K562 (cell line): ENCODE results near the gene EFNA2. TPM values are rescaled to one million over a fixed set of nuclear protein-coding genes. Genes with fewer than 3 reads are reported as not detected.

Experiments
- ATAC-seq: fragments of 200-7000 bp; cut with Tn5 transposase; 3 replicates; pipeline ENCODE4 v1.9.1; 2020; ENCODE audit warnings: moderate library complexity
- BruUV-seq: library from RNA; stranded (reverse); fragments of 400-500 nt; replicated peaks from 2 replicates; lab custom pipeline; 2021; lab: Mats Ljungman, UMichigan
- CTCF ChIA-PET: fragments of 300-600 bp; formaldehyde crosslinking; extraction: SDS; loops from one replicate; lab custom pipeline; 2021; ENCODE audit warnings: low intra/inter-chr PET ratio; lab: Yijun Ruan, JAX
- POLR2A ChIA-PET: fragments of 300-600, 350-650 bp; sonication (Branson Sonifier 250); formaldehyde crosslinking; extraction: SDS; loops from one replicate; lab custom pipeline; 2021; ENCODE audit warnings: antibody characterized with exemption, inconsistent platforms; lab: Yijun Ruan, JAX
- DNase-seq, 4 experiments: peaks; one replicate each; pipeline versions ENCODE4 v3.0.0 to v3.0.0-alpha.2; 2011 to 2018; ENCODE audit warnings: low spot score in 3 of 4, mixed read lengths in 3 of 4; ENCODE audit errors: extremely low read depth in 1 of 4
- FAIRE-seq: peaks from 2 replicates; lab custom pipeline; 2011; peaks lifted over from hg19 to GRCh38; lab: Jason Lieb, UNC
- H2AFZ ChIP-seq: 2 replicates; pipeline ENCODE4 v1.6.0; 2011; ENCODE audit warnings: low read depth, low read length, control low read depth, inconsistent platforms
- H3K27ac ChIP-seq: fragments of 200-600 bp; 3 replicates; pipeline ENCODE4 v1.8.0; 2011; ENCODE audit warnings: low read depth, mild to moderate bottlenecking, control low read depth, inconsistent platforms, low read length, moderate library complexity, mixed read lengths; ENCODE audit errors: extremely low read depth
- H3K27me3 ChIP-seq, 2 experiments: fragments of 300-600 bp in 1 of 2; 2 replicates in 1 of 2; 3 replicates in 1 of 2; pipeline versions ENCODE4 v1.6.0 to v1.8.0; 2011; ENCODE audit warnings: inconsistent platforms in 2 of 2, low read length in 2 of 2, mild to moderate bottlenecking in 1 of 2, mixed read lengths in 1 of 2, moderate library complexity in 1 of 2; ENCODE audit not compliant: control insufficient read depth in 2 of 2, insufficient read depth in 2 of 2
- H3K36me3 ChIP-seq: fragments of 300-600 bp; 3 replicates; pipeline ENCODE4 v1.8.0; 2011; ENCODE audit warnings: mild to moderate bottlenecking, low read length, inconsistent platforms; ENCODE audit not compliant: control insufficient read depth, insufficient read depth
- H3K4me1 ChIP-seq, 2 experiments: fragments of 200-600 bp in 1 of 2; replicated peaks in 1 of 2; 2 replicates in 1 of 2; 3 replicates in 1 of 2; pipeline versions ENCODE4 v1.5.1 to v1.8.0; 2011; ENCODE audit warnings: inconsistent platforms in 2 of 2, low read length in 2 of 2, mild to moderate bottlenecking in 1 of 2, mixed read lengths in 1 of 2, moderate library complexity in 1 of 2; ENCODE audit not compliant: control insufficient read depth in 2 of 2, insufficient read depth in 2 of 2
- H3K4me2 ChIP-seq: 2 replicates; pipeline ENCODE4 v1.6.1; 2011; ENCODE audit warnings: low read length, control low read depth, inconsistent platforms, mixed read lengths; ENCODE audit not compliant: insufficient read depth
- H3K4me3 ChIP-seq: fragments of 200-600 bp; sonication (generic), shearing (Covaris generic); 2 replicates; pipeline ENCODE4 v1.5.1; 2016; ENCODE audit warnings: control low read depth, inconsistent platforms
- H3K79me2 ChIP-seq: fragments of 200-600 bp; 3 replicates; pipeline ENCODE4 v1.8.0; 2011; ENCODE audit warnings: low read length, inconsistent platforms; ENCODE audit not compliant: control insufficient read depth, insufficient read depth
- H3K9ac ChIP-seq, 2 experiments: 2 replicates each; pipeline versions ENCODE4 v1.6.0 to v1.6.1; 2011; ENCODE audit warnings: low read depth in 2 of 2, low read length in 2 of 2, control low read depth in 1 of 2, inconsistent platforms in 1 of 2, mild to moderate bottlenecking in 1 of 2, mixed read lengths in 1 of 2; ENCODE audit not compliant: insufficient read depth in 1 of 2
- H3K9me1 ChIP-seq: one replicate; pipeline ENCODE4 v1.6.0; 2011; ENCODE audit warnings: inconsistent platforms, mild to moderate bottlenecking, low read length, moderate library complexity; ENCODE audit not compliant: control insufficient read depth, insufficient read depth
- H3K9me3 ChIP-seq: replicated peaks from 2 replicates; pipeline ENCODE4 v1.5.1; 2011; ENCODE audit warnings: low read depth, low read length, inconsistent platforms; ENCODE audit not compliant: control insufficient read depth, insufficient read depth
- H4K20me1 ChIP-seq: replicated peaks from 2 replicates; pipeline ENCODE4 v1.6.1; 2011; ENCODE audit warnings: low read length, inconsistent platforms, mixed read lengths; ENCODE audit not compliant: control insufficient read depth, insufficient read depth
- ARID1B ChIP-seq: fragments of 450-650 bp; IDR thresholded peaks from 2 replicates; pipeline ENCODE4 v1.6.1; 2016; ENCODE audit warnings: antibody characterized with exemption, mild to moderate bottlenecking, inconsistent platforms
- ATF2 ChIP-seq: sonication (generic); formaldehyde crosslinking; IDR thresholded peaks from 2 replicates; pipeline ENCODE4 v1.8.1; 2022; ENCODE audit warnings: missing genetic modification reagents
- JUN ChIP-seq, 2 experiments: sonication (generic) in 1 of 2; formaldehyde crosslinking in 1 of 2; IDR thresholded peaks; 2 replicates each; pipeline versions ENCODE4 v1.6.1 to v1.8.0; 2012 to 2022; ENCODE audit warnings: borderline replicate concordance in 2 of 2, mild to moderate bottlenecking in 2 of 2, improper control_type of control experiment in 1 of 2, low read depth in 1 of 2, low read length in 1 of 2, missing genetic modification reagents in 1 of 2
- NCOA6 ChIP-seq: fragments of 450-650 bp; IDR thresholded peaks from 2 replicates; pipeline ENCODE4 v1.6.1; 2017; ENCODE audit warnings: mild to moderate bottlenecking
- RHOXF2B ChIP-seq: fragments of 250-450 bp; sonication (Bioruptor Pico); conservative IDR thresholded peaks from 2 replicates; pipeline ENCODE4 v1.5.1; 2021
- RREB1 ChIP-seq: fragments of 250-450 bp; sonication (Bioruptor Pico); IDR thresholded peaks from 2 replicates; pipeline ENCODE4 v1.4.0; 2020
- SPI1 ChIP-seq: IDR thresholded peaks from 2 replicates; pipeline ENCODE4 v1.6.1; 2011; ENCODE audit warnings: low read depth, low read length, control low read depth, borderline replicate concordance
- TEAD1 ChIP-seq, 2 experiments: fragments of 450-650 bp in 1 of 2; sonication (generic) in 1 of 2; formaldehyde crosslinking; IDR thresholded peaks; 2 replicates each; pipeline versions ENCODE4 v1.4.0 to v1.8.0; 2020 to 2022; ENCODE audit warnings: mild to moderate bottlenecking in 2 of 2, missing genetic modification reagents in 1 of 2
- THRAP3 ChIP-seq: fragments of 450-650 bp; IDR thresholded peaks from 2 replicates; pipeline ENCODE4 v1.6.1; 2016; ENCODE audit warnings: mild to moderate bottlenecking, inconsistent platforms, borderline replicate concordance
- ZBTB33 ChIP-seq: sonication (generic); formaldehyde crosslinking; IDR thresholded peaks from 2 replicates; pipeline ENCODE4 v1.8.1; 2023; ENCODE audit warnings: mild to moderate bottlenecking, missing genetic modification reagents
- ZFX ChIP-seq: sonication (generic); formaldehyde crosslinking; IDR thresholded peaks from 2 replicates; pipeline ENCODE4 v1.8.0; 2022; ENCODE audit warnings: mild to moderate bottlenecking, missing genetic modification reagents, moderate library complexity
- WGBS: fragments of 100-300 bp; shearing (Covaris generic); methylation state at CpG from one replicate; pipeline ENCODE4 v1.1.6; 2016; ENCODE audit warnings: low coverage, mixed read lengths; ENCODE audit not compliant: insufficient coverage; ENCODE audit errors: missing lambda C conversion rate; 5-methylcytosine and 5-hydroxymethylcytosine counted together
- in situ Hi-C: fragments of 300-500 bp; cut with MboI; formaldehyde crosslinking; loops from 4 replicates; pipeline ENCODE4 v1.15.0; 2018; ENCODE audit warnings: inconsistent platforms, mixed read lengths
- intact Hi-C: fragments of 100-400 bp; cut with micrococcal nuclease; formaldehyde crosslinking; loops from 2 replicates; pipeline ENCODE4 v1.14.2; 2022
- polyA plus RNA-seq, 8 experiments: library from polyadenylated mRNA; depleted of rRNA in 4 of 8; stranded (reverse) in 5 of 8; unstranded in 3 of 8; fragments of >200 nt; fragmentation: Nextera tagmentation in 2 of 8; fragmentation: Illumina TruSeq in 1 of 8; extraction: Ambion mirVana in 2 of 8; extraction: Trizol in 1 of 8; gene quantifications; 2 replicates each; pipeline versions ENCODE4 v1.2.1 to v1.2.3, GENCODE V29; 2011 to 2014; ENCODE audit warnings: inconsistent platforms in 1 of 8, missing spikeins in 1 of 8
- total RNA-seq, 7 experiments: library from RNA; depleted of rRNA in 6 of 7; stranded (reverse); fragments of >200 nt in 6 of 7; fragmentation: Illumina TruSeq in 2 of 7; extraction: Trizol in 2 of 7; gene quantifications; 2 replicates each; pipeline versions ENCODE4 v1.2.1 to v1.2.3, GENCODE V29; 2011 to 2021; ENCODE audit warnings: low replicate concordance in 1 of 7

The EFNA2 gene
- total and polyA plus RNA-seq, 9 of the 15 experiments (the other 6 are each of a cell fraction or from before 2014, with no cell fraction given) = 0.11 to 0.44 (median 0.15) TPM; not detected in 6

- Histone ChIP-seq H3K9me1 (no peaks in the 10 kb centered on the region), H4K20me1 (0 out of 2 replicates have a peak, but pooled peaks cover 7% of the 10 kb centered on the region), H3K4me1 (peaks cover 55 to 100% of the 10 kb centered on the region in 2 experiments), H3K4me3 (no peak overlapping the region), H3K9ac (peak overlapping the region in 1 of 2 experiments; percentile 67; a peak in 1 of 4 replicates), H3K9me3 (no peaks in the 10 kb centered on the region), H3K27me3 (no peaks in the 10 kb centered on the region), H2AFZ (no peak overlapping the region), H3K27ac (peak overlapping the region; percentile 43; the same call in 2 of the 3 replicates), H3K4me2 (no peak overlapping the region), H3K36me3 (peaks cover 59% of the 10 kb centered on the region; the same call in 2 of the 3 replicates), H3K79me2 (peaks cover 60% of the 10 kb centered on the region)
- no peak for FAIRE-seq
- no peak for ATAC-seq
- CTCF ChIA-PET = no interaction called here
- DNase-seq = no peak
- 92% methylated on average over 19 of the region's 46 CpGs for WGBS
- POLR2A ChIA-PET = interaction anchor here (0.7 to 7.8 kb wide), 5 partner anchors 10 to 51 kb away, joined by 3 to 88 read pairs (median 4); partner anchors contain the start of gene CIRBP
- no TSS peak for BruUV-seq
- in situ Hi-C loops = no loop called here
- intact Hi-C loops = no loop called here
- TF ChIP-seq NCOA6 (no peak), ARID1B (no peak), ZFX (CRISPR knock-in tag) (peak; percentile 44; the same call in 1 of the 2 replicates), ATF2 (CRISPR knock-in tag) (no peak), TEAD1 (CRISPR knock-in tag; IDR thresholded peaks at IDR 0.05) (no peak), SPI1 (no peak), RREB1 (no peak), THRAP3 (no peak), ZBTB33 (CRISPR knock-in tag) (peak; percentile 96), JUN (IDR thresholded peaks at IDR 0.05; ENCODE audit: borderline replicate concordance, low read depth, low read length) (no peak), JUN (CRISPR knock-in tag; IDR thresholded peaks at IDR 0.05; ENCODE audit: borderline replicate concordance) (no peak), RHOXF2B (CRISPR knock-in tag) (no peak)
Measured at GRCh38 chr19:1256646-1257474, 28.8 kb upstream of the EFNA2 start.
